ENCODE data around the gene ZDHHC22.

The ZDHHC22 gene

GRCh38 chr14:77105145-77105939, 36.2 kb downstream of the ZDHHC22 start:
- no peak for DNase-seq (ENCODE audit: low read depth in 2 of 2)

GRCh38 chr14:77104393-77104792, 37.2 kb downstream of the ZDHHC22 start:
- no peak for DNase-seq (ENCODE audit: low read depth in 2 of 2)

- no peak for DNase-seq (ENCODE audit: low read depth in 2 of 2)
Measured at GRCh38 chr14:77103951-77104350, 37.6 kb downstream of the ZDHHC22 start.

GRCh38 chr14:77103475-77103874, 38.1 kb downstream of the ZDHHC22 start:
- no peak for DNase-seq (ENCODE audit: low read depth in 2 of 2)

GRCh38 chr14:77102154-77102553, 39.4 kb downstream of the ZDHHC22 start:
- no peak for DNase-seq (ENCODE audit: low read depth in 2 of 2)

- no peak for DNase-seq (ENCODE audit: low read depth in 2 of 2)
Measured at GRCh38 chr14:77100961-77101360, 40.6 kb downstream of the ZDHHC22 start.

GRCh38 chr14:77099425-77100167, 42.0 kb downstream of the ZDHHC22 start:
- no peak for DNase-seq (ENCODE audit: low read depth in 2 of 2)

- DNase-seq (ENCODE audit: low read depth in 2 of 2), result no peak
Measured at GRCh38 chr14:77098529-77099353, 42.9 kb downstream of the ZDHHC22 start.

GRCh38 chr14:77097700-77098528, 43.7 kb downstream of the ZDHHC22 start, which contains the start of gene CIPC:
TSS of gene CIPC (plus strand) at chr14:77098258. CDS start at chr14:77105709, 7,451 bp downstream.
- peak; percentile 99 to 100 for DNase-seq (ENCODE audit: low read depth in 2 of 2)

GRCh38 chr14:77097006-77097699, 44.4 kb downstream of the ZDHHC22 start:
- DNase-seq (ENCODE audit: low read depth in 2 of 2), result no peak

- DNase-seq (ENCODE audit: low read depth in 2 of 2), result peak; percentile 56 to 66
Measured at GRCh38 chr14:77094672-77095284, 46.8 kb downstream of the ZDHHC22 start.

- no peak for DNase-seq (ENCODE audit: low read depth in 2 of 2)
Measured at GRCh38 chr14:77092676-77093075, 48.9 kb downstream of the ZDHHC22 start.

GRCh38 chr14:77091518-77091917, 50.1 kb downstream of the ZDHHC22 start:
- no peak for DNase-seq (ENCODE audit: low read depth in 2 of 2)

- no peak for DNase-seq (ENCODE audit: low read depth in 2 of 2)
Measured at GRCh38 chr14:77088645-77089044, 52.9 kb downstream of the ZDHHC22 start.

- no peak for DNase-seq (ENCODE audit: low read depth in 2 of 2)
Measured at GRCh38 chr14:77088219-77088618, 53.4 kb downstream of the ZDHHC22 start.

- no peak for DNase-seq (ENCODE audit: low read depth in 2 of 2)
Measured at GRCh38 chr14:77087631-77088030, 54.0 kb downstream of the ZDHHC22 start.

- no peak for DNase-seq (ENCODE audit: low read depth in 2 of 2)
Measured at GRCh38 chr14:77086951-77087350, 54.6 kb downstream of the ZDHHC22 start.

GRCh38 chr14:77086017-77086727, 55.4 kb downstream of the ZDHHC22 start:
- no peak for DNase-seq (ENCODE audit: low read depth in 2 of 2)

- DNase-seq (ENCODE audit: low read depth in 2 of 2), result no peak
Measured at GRCh38 chr14:77085538-77085937, 56.1 kb downstream of the ZDHHC22 start.

Data from stimulated activated CD8-positive, alpha-beta memory T cell treated with anti-CD3 and anti-CD28 coated beads, Interleukin-7, amount 100 ng/mL, for 4 hours (primary cell).